ENCODE results near the gene BSCL2.
"Not testable (repeated sequence)": the region's sequence is repeated elsewhere in the genome, so short reads cannot be mapped to it uniquely, and the experiment has no call there.

BSCL2 gene

GRCh38 chr11:62687508-62688396 is 19.5 kb downstream of the BSCL2 start:
- no peak for DNase-seq (ENCODE audit: low spot score)

GRCh38 chr11:62682518-62682917 is 24.7 kb downstream of the BSCL2 start:
- no peak for DNase-seq (ENCODE audit: low spot score)

DNA sequence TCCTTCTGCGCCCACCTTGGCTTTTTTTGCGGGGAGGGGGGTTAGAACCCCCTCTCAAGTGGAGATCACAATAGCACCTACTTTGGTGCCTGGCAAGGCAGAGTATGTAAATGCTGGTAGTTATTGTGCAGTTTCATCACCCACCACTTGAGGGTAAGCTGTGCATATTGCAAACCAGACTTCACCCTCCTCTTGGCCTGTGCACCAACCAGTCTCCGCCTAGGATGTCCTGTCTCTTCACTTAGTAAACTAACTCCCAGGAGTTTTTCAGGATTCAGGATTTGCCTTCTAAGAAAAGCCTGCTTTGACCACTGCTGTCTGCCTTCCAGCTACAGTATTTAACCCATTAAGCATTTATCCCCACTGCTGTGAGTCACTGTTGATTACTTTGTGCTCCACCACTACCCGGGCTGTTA is 26.4 kb downstream of the BSCL2 start:
- DNase-seq (ENCODE audit: low spot score), result peak; percentile 60

DNA sequence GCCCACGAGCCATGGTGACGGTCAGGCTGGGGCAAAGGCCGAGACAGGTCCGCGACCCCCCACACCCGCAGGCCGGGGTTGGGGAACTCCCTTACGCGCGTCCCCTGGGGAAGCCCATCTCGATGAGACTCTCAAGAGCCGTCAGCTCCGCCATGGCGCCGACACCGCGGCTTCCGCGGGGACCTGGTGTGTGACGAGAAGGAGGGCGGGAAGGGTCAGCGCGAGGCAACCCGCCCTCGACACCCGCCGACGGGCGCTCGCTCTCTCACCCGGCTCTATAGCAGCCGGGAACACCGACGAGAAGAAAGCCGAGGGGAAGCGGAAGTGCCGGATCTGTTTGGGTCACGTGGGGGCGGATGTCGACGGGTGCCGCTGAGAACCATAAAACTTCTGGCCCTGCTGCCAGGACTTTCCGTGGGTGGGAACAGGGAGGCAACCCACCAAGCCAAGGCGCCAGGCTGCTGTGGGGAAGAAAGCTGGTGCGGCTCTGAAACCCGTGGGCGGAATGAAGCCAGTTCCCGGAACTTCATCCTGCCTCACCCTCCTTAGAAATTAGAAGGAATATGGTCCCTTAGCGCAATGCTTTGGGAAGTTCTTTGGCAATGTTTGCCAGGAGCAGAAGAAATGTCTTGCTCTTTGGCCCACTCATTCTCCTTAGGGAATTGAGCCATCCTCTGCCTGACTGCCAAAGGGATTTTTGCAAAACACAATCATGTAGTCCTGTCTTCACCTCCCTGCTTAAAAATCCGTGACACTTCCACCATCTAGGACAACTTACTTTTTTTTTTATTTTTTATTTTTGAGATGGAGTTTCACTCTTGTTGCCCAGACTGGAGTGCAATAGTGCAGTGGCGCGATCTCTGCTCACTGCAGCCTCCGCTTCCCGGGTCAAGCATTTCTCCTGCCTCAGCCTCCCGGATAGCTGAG is 28.2 kb downstream of the BSCL2 start, which contains the start of gene UBXN1:
TSS of gene UBXN1 (minus strand) at position 304 of the 927 bp plus-strand sequence. CDS start at position 154, 150 bp downstream.
- peak; percentile 85 for DNase-seq (ENCODE audit: low spot score)

DNA sequence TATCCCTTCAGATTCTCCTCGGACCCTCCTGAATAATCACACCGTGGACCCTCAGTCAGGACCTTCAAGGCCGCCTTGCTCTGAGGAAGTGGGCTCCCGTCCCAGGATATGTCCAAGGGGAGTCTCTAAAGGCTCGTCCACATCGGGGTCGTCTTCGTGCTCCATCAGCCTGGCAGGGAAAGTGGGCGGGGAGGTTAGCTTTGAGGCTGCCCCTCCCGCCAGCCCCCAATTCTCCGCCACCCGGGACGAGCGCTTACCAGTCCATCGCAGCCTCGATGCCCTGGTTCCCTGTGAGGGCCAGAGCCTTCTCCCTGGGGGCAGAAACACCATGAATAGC is 28.8 kb downstream of the BSCL2 start:
- no peak for DNase-seq (ENCODE audit: low spot score)

DNA sequence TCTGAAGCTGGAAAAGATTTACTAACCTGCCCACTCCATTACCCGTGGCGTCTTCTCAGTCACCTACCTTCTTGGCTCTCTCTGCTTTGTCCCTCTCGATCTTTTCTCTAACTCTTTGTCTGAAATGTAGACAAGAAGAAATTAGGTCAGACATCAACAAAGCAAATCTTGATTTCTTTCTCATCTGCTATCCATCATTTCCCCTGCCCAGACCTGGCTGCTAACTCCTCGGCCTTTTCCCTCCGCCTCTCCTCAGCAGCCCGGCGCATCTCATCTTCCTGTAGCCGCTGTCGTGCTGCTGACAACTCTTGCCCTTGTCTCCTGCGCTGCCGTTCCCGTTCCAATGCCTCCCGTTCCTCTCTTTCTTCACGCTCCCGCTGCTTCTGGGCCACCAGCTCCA is 29.5 kb downstream of the BSCL2 start:
- DNase-seq (ENCODE audit: low spot score), result no peak

DNA sequence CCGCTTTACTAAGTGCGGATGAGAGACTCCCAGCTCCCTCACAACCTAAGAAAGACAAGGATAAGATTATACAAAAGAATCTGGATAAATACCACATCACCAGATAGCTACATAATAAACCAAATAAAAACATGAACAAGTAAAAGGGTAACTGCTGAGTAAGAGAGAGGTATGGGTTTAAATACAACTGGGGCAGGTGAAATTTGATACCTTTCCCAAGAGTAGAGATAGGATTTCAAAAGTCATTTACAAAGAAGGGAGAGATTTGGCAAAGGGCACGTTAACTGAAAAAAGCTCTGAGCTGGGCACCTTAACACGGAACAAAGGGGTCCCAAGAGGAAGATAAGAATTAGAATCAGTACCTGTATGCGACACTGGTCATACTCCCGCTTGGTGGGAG is 30.1 kb downstream of the BSCL2 start:
- DNase-seq (ENCODE audit: low spot score), result no peak

DNA sequence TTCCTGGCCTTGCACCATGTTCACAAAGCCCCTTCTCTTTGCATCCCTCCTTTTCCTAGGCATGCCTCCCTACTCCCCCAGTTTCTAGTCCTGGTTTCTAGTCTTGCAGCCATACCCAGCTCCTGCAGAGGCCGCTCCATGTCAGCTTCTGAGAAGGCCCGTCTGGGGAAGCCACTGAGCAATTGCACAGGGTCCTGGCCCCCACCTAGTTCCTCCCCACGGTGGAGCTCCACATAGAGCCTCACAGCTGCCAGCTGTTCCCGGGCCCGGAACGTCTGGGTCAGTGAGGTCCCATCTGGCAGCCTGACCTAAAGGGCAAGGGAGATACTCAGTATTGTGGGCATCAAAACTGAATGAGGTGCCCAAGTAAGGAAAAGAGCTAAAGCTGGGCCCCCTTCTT is 30.5 kb downstream of the BSCL2 start:
- no peak for DNase-seq (ENCODE audit: low spot score)

GRCh38 chr11:62675415-62675814 is 31.8 kb downstream of the BSCL2 start:
- DNase-seq (ENCODE audit: low spot score), result not testable (repeated sequence)

GRCh38 chr11:62673196-62673525 is 34.1 kb downstream of the BSCL2 start:
- no peak for DNase-seq (ENCODE audit: low spot score)

- DNase-seq (ENCODE audit: low spot score), result peak; percentile 83
These were observed 35.4 kb downstream of the BSCL2 start, which contains the start of the genes LBHD1 and UQCC3 for GRCh38 chr11:62671608-62672389. TSS of gene LBHD1 (minus strand) at chr11:62672267. CDS start at chr11:62670031, 2,236 bp downstream. TSS of gene UQCC3 (plus strand) at chr11:62671673. CDS start at chr11:62671746, 73 bp downstream.

- DNase-seq (ENCODE audit: low spot score), result no peak
These were observed 36.0 kb downstream of the BSCL2 start for GRCh38 chr11:62671236-62671607.

DNA sequence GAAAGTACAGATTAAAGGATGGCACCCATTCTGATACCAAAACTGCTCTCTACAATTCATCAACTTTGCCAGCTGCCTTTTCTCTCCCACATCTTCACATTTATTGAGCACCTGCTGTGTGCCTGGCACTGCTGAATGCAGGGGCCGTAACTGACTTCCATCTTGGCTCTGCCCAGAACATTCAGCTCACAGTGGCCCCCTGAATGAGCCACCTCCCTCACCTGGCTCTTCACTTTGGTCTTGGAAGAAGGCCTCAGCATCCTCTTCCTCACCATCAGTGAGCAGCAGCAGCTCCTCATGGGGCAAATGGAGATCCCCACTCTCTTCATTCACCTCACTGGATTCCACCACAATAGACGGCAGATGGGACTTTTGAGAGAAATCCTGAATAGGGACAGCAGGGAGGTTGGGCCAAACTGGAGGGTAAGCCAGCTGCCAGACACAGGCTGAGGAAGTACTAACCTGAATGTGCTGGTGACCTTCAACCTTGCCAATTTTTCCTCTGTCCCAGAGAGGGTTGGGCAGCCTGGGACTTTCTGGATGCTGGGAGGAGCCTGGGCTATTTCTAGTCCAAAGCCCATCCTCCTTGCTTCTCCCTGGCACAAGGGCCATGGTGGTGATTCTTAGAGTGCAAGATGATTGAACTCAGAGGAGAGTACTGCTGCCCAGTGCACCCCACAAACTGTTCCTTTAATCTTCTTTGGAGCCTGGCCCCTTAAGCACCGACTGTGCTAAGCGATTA is 37.6 kb downstream of the BSCL2 start:
- DNase-seq (ENCODE audit: low spot score), result peak; percentile 17

GRCh38 chr11:62667460-62667859 is 39.8 kb downstream of the BSCL2 start:
- no peak for DNase-seq (ENCODE audit: low spot score)

GRCh38 chr11:62666259-62666926 is 40.8 kb downstream of the BSCL2 start:
- no peak for DNase-seq (ENCODE audit: low spot score)

DNA sequence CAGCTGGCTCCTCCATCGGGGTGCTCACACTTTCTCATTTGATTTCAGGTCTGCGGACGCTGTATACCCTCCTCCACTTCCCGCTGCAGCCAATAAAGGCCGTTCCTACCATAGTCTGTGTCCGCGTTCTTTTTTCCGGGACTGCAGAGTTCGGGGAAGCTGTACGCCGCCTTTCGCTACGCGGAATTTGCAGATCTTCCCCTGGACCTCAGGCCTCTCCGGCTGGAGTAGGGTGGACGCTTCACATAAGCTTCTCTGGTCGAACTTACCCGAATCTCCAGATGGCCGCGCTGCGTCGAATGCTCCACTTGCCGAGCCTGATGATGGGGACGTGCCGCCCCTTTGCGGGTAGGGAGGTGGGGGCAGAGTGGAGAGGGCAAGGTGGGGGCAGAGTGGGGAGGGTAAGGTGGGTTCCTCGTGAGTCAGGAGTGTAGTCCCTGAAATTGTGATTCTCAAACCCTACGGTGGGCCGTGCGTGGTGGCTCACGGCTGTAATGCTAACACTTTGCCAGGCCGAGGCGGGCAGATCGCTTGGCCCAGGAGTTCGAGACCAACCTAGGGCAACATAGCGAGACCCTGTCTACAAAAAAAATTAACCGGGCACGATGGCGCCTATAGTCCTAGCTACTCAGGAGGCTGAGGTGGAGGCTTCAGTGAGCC is 41.5 kb downstream of the BSCL2 start:
- no peak for DNase-seq (ENCODE audit: low spot score)

DNA sequence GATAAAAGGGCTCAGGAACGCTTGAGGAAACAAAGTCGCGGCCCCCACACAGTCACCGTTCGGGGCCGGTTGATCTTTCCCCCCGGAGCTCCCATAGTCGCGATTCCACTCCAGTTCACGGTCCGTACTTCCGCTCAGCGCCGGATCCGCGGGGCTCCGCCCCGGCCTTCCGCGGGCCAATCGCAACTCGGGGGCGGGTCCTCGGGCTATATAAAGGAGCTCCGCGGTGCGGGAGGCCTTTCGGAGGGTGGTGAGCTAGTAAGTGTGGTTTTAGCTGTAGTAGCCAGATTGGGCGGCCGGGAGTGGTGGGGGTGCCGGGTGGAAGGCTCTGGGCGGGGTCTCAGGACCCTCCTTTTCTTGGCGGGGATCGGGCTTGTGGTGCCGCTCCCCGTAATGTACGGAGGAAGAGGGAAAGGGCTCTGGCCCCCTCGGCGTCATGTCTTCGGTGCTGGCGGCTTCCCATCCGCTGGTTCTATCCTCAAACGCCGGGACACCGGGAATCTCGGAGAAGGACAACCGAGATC is 42.1 kb downstream of the BSCL2 start, which contains the start of the genes C11orf98 and CSKMT:
TSS of gene C11orf98 (minus strand) at position 136 of the 524 bp plus-strand sequence. CDS start at position 95, 41 bp downstream.
TSS of gene CSKMT (plus strand) at position 238 of the 524 bp plus-strand sequence. CDS start 568 bp downstream, outside the sequence.
- DNase-seq (ENCODE audit: low spot score), result peak; percentile 94

DNA sequence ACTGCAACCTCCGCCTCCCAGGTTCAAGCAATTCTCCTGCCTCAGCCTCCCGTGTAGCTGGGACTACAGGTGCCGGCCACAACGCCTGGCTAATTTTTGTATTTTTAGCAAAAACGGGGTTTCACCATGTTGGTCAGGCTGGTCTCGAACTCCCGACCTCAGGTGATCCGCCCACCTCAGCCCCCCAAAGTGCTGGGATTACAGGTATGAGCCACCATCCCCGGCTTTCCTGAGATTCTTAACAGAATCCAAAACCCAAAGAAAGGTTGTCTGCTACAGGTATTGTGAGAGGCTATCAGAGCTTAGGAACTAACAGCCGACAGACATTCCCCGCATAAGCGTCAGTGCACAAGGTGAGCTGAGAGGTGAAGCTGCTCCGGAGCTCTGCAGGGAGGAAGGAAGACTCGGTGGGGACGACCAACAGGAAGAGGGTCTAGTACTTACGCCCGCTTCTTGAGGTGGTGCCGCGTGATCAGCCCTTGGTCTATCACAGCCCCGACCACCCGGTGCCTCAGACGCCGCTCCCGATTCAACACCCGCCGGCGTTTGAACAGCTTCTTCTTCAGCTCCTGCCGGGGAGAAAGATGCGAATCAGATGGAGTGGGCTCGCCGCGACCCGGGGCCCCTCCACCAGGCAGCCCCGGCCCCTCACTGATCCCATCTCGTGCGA is 42.7 kb downstream of the BSCL2 start:
- no peak for DNase-seq (ENCODE audit: low spot score)

Measured in hematopoietic multipotent progenitor cell treated with erythropoietin and hydrocortisone succinate and interleukin-3 and kit ligand, for 15 days (in vitro differentiated cells).